ENCODE data around the gene MRPL52.
"Not testable (repeated sequence)": the region's sequence is repeated elsewhere in the genome, so short reads cannot be mapped to it uniquely, and the experiment has no call there.

The MRPL52 gene

DNA sequence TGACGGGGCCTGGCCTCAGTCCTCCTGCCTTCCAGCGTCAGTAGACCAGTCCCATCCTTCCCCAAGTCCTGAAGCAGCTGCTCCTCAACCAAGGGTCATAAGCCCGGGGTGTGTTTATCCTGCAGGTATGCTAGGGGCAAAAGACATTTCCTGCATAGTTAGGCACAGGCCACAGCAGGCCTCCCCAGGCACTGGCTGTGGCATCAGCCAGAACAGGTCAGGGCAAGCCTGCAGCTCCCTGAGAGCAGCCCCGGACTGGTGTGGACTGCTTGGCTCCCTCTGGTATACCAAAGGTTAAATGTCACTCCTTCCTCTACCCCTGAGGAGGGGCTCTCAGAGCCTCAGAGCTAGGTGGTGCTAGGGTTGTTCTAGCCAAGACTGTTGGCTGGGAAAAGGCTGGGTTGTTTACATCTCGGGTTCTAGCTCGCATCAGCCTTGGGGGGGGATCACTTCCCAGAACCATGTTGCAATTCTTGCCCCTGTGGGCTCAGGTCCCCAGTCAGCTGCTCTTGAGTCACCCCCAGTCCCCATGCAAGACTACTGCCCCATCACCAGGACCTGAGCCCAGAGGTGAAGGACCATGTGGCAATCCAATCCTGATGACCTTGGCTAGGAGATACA lies 9.6 kb downstream of the MRPL52 start:
- DNase-seq (ENCODE audit: low spot score), result no peak

DNA sequence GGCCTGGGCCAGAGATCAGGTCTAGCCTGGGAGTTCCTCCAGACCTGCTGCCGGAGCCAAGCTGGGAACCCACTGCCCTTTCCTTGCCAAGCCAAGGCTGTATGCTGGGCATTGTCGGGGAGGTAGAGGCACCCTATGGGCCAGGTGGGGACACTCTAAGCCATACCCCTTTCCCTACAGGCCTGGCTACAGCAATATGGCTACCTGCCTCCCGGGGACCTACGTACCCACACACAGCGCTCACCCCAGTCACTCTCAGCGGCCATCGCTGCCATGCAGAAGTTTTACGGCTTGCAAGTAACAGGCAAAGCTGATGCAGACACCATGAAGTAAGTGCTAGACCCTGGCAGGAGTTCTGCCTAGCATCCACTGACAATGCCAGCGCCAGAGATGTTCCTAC lies 11.6 kb downstream of the MRPL52 start:
- DNase-seq (ENCODE audit: low spot score), result no peak

DNA sequence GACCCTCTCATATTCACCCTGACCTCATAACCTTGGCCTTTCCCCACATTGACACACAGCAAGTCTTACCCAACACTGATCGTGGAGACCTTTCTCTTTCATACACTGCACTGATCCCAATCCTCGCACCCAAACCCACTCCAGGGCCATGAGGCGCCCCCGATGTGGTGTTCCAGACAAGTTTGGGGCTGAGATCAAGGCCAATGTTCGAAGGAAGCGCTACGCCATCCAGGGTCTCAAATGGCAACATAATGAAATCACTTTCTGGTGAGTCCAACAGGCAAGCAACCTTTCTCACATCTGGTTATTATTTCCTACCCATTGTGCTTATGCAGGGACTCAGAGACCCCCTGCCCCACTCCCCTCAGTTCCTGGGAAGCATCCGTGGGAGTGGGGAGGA lies 12.1 kb downstream of the MRPL52 start:
- no peak for DNase-seq (ENCODE audit: low spot score)

DNA sequence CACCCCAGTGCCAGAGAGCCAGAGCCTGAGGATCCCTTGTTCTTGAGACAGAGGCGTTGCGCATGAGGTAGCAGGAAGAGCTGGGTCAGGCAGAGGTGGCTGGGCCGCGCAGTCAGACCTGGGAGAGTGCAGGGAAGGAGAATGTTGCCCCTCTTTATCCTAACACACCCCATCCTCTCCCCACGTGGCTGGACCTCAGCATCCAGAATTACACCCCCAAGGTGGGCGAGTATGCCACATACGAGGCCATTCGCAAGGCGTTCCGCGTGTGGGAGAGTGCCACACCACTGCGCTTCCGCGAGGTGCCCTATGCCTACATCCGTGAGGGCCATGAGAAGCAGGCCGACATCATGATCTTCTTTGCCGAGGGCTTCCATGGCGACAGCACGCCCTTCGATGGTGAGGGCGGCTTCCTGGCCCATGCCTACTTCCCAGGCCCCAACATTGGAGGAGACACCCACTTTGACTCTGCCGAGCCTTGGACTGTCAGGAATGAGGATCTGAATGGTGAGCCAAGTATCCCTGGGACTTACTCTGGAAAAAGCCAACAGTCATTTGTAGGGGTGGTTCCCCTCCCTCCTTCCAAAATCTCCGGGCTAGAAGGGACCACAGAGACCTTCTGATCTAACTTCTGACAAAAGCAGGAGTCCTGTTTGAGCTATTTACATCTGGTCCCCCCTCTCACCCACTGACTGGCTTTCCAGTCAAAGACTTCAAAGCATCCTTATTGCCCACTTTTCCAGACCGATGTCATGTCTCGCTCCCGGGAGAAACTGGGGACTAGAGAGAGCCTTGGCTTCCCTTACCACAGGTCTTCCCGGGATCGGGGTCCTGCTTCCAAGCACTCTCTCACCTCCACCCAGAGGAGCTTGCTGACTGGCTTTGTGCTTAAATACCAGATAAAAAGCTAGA lies 12.8 kb downstream of the MRPL52 start:
- no peak for DNase-seq (ENCODE audit: low spot score)

GRCh38 chr14:22843123-22843925 lies 13.6 kb downstream of the MRPL52 start:
- DNase-seq (ENCODE audit: low spot score), result no peak

GRCh38 chr14:22844221-22845102 lies 14.8 kb downstream of the MRPL52 start:
- no peak for DNase-seq (ENCODE audit: low spot score)

DNA sequence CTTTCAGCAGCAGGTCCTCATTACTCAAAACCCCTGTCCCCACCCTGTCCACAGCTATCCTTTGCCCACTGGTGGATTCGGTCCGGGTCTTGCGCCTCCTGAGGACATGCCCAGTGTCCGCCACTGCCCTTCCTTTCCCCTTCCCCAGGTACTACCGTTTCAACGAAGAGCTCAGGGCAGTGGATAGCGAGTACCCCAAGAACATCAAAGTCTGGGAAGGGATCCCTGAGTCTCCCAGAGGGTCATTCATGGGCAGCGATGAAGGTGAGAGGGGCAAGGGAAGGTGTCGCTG lies 15.4 kb downstream of the MRPL52 start:
- DNase-seq (ENCODE audit: low spot score), result no peak

DNA sequence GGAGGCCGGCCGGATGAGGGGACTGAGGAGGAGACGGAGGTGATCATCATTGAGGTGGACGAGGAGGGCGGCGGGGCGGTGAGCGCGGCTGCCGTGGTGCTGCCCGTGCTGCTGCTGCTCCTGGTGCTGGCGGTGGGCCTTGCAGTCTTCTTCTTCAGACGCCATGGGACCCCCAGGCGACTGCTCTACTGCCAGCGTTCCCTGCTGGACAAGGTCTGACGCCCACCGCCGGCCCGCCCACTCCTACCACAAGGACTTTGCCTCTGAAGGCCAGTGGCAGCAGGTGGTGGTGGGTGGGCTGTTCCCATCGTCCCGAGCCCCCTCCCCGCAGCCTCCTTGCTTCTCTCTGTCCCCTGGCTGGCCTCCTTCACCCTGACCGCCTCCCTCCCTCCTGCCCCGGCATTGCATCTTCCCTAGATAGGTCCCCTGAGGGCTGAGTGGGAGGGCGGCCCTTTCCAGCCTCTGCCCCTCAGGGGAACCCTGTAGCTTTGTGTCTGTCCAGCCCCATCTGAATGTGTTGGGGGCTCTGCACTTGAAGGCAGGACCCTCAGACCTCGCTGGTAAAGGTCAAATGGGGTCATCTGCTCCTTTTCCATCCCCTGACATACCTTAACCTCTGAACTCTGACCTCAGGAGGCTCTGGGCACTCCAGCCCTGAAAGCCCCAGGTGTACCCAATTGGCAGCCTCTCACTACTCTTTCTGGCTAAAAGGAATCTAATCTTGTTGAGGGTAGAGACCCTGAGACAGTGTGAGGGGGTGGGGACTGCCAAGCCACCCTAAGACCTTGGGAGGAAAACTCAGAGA lies 16.3 kb downstream of the MRPL52 start:
- no peak for DNase-seq (ENCODE audit: low spot score)

GRCh38 chr14:22846811-22847307 lies 17.2 kb downstream of the MRPL52 start:
- no peak for DNase-seq (ENCODE audit: low spot score)

DNA sequence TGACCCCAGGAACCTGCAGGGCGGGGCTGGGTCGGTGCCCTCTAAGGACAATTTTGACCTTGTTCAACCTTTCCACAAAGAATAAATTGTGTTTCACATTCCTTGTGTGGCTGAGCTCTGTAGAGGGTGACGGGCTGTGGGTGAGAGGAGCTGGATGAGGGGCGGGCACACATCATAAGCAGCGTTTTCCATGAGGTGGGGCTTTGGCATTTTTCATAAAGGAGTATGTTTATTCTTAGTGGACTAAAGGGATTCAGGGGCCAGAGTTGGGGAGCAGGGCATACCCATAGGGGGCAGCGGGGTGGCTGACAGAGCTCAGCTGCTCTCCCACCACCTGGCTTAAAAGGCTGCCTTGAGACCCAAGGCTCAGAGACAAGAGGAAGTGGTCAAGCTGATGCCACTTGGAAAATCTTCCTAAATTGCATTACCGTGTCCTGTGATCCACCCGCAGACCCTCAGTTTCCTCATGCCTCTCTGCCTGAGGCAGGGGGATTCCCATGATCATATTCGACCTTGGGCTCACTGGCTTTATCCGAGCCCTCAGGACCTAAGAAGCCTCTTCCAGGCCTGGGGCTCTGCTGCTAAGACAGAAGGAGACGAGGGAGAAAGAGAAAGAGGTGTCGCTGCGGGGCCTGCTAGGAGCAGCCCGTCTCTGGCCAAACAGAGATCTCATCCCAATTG lies 18.1 kb downstream of the MRPL52 start:
- DNase-seq (ENCODE audit: low spot score), result no peak

DNA sequence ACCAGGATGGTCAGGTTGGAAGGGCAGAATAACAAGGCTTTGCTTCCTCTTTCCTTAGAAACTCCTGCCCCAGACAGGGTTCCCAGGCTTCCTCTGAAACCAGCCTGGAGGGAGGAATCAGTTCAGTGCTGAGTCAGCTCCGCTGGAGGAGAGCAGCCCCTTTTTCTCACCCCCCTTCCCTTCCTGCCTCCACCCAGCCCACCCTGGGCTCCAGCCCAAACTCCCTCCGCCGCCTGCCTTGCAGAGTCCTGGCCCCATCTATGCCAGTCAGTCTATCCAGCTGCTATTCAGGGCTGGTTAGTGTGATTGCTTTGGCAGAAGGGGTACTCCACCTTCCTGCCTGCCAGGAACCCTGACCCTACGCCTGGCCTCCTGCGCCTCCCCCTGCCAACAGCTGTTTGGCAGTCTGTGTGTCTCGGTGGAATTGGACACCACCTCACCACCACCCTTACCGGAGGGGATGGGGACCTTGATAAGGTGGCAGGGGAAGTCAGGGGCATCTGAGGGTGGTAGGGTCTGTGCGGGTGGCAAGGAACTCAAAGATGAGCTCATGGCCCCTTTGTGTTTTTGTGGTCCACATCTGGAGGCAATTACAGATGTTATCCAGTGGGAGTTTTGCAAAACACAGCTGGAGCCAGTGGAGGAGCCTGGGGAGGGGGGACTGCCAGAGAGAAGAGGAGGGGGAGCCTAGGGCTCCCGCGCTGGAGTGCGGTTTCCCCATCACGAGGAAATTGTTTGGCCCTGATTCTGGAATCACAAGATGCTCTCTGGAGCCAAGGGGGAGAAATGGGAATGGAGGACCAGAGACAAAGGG lies 18.9 kb downstream of the MRPL52 start:
- no peak for DNase-seq (ENCODE audit: low spot score)

GRCh38 chr14:22849212-22849819 lies 19.6 kb downstream of the MRPL52 start:
- DNase-seq (ENCODE audit: low spot score), result no peak

DNA sequence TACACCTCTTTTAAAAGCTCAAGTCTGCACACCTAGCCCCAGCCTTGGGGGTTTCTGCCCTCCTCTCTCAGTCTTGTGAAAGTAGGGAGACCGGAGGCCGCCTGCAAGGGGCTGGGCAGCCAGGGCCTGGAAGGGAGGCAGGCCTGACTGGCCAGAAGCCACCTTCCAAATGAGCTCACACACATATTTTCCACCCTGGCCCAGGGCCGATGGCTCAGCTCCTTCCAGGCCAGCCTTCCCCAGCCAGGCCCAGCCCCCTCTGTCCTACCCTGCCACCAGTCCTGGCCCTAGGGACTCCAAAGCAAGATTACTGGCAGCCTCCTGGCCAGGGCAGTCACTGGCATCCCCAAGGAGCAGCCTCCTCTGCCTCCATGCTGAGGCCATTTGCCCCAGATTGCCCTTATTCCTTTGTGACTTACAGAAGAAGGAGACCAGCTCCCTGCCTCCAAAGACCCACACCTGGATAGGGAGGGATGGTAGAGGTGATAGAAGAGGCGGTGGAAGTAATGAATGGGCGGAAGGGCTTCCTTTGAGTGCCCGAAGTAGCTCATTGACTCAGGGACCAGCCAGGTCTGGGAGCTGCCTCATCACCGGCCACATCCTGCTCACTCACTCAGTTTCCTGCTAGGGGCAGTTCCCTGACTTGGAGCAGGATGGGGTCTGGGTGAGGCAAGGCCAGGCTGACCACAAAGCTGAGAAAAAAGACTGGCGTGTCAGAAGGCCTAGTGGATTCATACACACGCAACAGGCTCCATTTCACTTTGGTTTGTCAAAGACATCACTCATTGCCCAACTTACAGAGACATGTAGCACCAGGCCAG lies 21.5 kb downstream of the MRPL52 start:
- DNase-seq (ENCODE audit: low spot score), result no peak

GRCh38 chr14:22852178-22852577 lies 22.5 kb downstream of the MRPL52 start:
- DNase-seq (ENCODE audit: low spot score), result not testable (repeated sequence)

- no peak for DNase-seq (ENCODE audit: low spot score)
Measured at GRCh38 chr14:22852599-22852939, 22.9 kb downstream of the MRPL52 start.

GRCh38 chr14:22852940-22853767 lies 23.5 kb downstream of the MRPL52 start:
- peak; percentile 79 for DNase-seq (ENCODE audit: low spot score)

DNA sequence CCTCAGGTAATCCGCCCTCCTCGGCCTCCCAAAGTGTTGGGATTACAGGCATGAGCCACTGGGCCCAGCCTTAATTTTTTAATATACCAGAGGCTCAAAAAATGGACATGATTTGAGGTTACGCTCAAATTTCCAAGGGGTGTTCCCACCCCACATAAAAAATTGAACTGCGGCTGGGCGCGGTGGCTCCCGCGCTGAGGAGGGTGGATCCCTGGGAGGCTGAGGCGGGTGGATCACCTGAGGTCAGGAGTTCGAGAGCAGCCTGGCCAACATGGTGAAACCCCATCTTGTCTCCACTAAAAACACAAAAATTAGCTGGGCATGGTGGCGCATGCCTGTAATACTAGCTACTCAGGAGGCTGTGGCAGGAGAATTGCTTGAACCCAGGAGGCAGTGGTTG lies 24.6 kb downstream of the MRPL52 start:
- not testable (repeated sequence) for DNase-seq (ENCODE audit: low spot score)

All from germinal center (tissue), 1 donor.